B cell (primary cell): ENCODE measurements around the gene LENEP.

Experiments
- CTCF ChIP-seq: fragments of 200-600 bp; IDR thresholded peaks from one replicate; pipeline ENCODE4 v1.8.0; 2022; ENCODE audit warnings: antibody characterized with exemption, mild to moderate bottlenecking
- EZH2 ChIP-seq: IDR thresholded peaks from 2 replicates; pipeline ENCODE4 v1.6.1; 2012; ENCODE audit warnings: borderline replicate concordance, low read depth, mild to moderate bottlenecking, moderate library complexity, low read length; ENCODE audit not compliant: insufficient read depth, poor library complexity, severe bottlenecking

- TF ChIP-seq CTCF (no peak), EZH2 (no peak)
Measured at GRCh38 chr1:154982897-154983648, 10.3 kb upstream of the LENEP start, which contains the start of gene FLAD1.
